ENCODE measurements around the gene C3orf70.
A peak's percentile ranks its signal among the peaks of the same experiment; 100 is the strongest.
"Not testable (repeated sequence)": the region's sequence is repeated elsewhere in the genome, so short reads cannot be mapped to it uniquely, and the experiment has no call there.

The C3orf70 gene

DNA sequence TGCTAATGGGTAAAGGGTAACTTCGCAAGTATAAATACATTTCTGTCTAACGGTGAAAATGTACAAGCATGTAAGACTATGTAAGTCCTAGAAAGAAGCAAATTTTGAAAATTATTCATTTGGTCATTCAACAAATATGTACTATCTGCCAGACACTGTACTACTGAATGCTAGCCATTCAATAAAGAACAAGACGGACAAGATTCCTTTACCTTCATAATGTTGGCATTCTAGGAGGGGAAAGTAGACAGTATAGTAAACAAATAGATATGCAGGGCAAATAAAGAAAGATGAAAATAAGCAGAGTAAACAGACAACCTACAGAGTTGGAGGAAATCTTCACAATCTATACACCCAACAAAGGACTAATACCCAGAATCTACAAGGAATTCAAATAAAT is 32.7 kb downstream of the C3orf70 start:
- Histone ChIP-seq H3K27me3 (ENCODE audit: insufficient read depth, poor library complexity, severe bottlenecking) (no peaks in the 10 kb centered on the region), H3K4me3 (replicated peaks; ENCODE audit: insufficient read depth, low read length) (no peak overlapping the region), H3K27ac (replicated peaks) (no peak overlapping the region)
- TF ChIP-seq, protein P1, sequence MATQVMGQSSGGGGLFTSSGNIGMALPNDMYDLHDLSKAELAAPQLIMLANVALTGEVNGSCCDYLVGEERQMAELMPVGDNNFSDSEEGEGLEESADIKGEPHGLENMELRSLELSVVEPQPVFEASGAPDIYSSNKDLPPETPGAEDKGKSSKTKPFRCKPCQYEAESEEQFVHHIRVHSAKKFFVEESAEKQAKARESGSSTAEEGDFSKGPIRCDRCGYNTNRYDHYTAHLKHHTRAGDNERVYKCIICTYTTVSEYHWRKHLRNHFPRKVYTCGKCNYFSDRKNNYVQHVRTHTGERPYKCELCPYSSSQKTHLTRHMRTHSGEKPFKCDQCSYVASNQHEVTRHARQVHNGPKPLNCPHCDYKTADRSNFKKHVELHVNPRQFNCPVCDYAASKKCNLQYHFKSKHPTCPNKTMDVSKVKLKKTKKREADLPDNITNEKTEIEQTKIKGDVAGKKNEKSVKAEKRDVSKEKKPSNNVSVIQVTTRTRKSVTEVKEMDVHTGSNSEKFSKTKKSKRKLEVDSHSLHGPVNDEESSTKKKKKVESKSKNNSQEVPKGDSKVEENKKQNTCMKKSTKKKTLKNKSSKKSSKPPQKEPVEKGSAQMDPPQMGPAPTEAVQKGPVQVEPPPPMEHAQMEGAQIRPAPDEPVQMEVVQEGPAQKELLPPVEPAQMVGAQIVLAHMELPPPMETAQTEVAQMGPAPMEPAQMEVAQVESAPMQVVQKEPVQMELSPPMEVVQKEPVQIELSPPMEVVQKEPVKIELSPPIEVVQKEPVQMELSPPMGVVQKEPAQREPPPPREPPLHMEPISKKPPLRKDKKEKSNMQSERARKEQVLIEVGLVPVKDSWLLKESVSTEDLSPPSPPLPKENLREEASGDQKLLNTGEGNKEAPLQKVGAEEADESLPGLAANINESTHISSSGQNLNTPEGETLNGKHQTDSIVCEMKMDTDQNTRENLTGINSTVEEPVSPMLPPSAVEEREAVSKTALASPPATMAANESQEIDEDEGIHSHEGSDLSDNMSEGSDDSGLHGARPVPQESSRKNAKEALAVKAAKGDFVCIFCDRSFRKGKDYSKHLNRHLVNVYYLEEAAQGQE (IDR thresholded peaks at IDR 0.05; ENCODE audit: insufficient replicate concordance, low read depth) = no peak
- TF ChIP-seq SPI1 (IDR thresholded peaks at IDR 0.05; ENCODE audit: borderline replicate concordance, low read depth) = no peak
- TF ChIP-seq, protein P2, sequence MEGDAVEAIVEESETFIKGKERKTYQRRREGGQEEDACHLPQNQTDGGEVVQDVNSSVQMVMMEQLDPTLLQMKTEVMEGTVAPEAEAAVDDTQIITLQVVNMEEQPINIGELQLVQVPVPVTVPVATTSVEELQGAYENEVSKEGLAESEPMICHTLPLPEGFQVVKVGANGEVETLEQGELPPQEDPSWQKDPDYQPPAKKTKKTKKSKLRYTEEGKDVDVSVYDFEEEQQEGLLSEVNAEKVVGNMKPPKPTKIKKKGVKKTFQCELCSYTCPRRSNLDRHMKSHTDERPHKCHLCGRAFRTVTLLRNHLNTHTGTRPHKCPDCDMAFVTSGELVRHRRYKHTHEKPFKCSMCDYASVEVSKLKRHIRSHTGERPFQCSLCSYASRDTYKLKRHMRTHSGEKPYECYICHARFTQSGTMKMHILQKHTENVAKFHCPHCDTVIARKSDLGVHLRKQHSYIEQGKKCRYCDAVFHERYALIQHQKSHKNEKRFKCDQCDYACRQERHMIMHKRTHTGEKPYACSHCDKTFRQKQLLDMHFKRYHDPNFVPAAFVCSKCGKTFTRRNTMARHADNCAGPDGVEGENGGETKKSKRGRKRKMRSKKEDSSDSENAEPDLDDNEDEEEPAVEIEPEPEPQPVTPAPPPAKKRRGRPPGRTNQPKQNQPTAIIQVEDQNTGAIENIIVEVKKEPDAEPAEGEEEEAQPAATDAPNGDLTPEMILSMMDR (IDR thresholded peaks at IDR 0.05; ENCODE audit: insufficient read depth, low read length) = no peak
- no peak for TF ChIP-seq GABPA (IDR thresholded peaks at IDR 0.05; ENCODE audit: low read depth)
- no peak for TF ChIP-seq POLR2AphosphoS5 (IDR thresholded peaks at IDR 0.05; ENCODE audit: low read depth)
- no peak for DNase-seq (ENCODE audit: low read depth in 1 of 2, low spot score in 1 of 2)

DNA sequence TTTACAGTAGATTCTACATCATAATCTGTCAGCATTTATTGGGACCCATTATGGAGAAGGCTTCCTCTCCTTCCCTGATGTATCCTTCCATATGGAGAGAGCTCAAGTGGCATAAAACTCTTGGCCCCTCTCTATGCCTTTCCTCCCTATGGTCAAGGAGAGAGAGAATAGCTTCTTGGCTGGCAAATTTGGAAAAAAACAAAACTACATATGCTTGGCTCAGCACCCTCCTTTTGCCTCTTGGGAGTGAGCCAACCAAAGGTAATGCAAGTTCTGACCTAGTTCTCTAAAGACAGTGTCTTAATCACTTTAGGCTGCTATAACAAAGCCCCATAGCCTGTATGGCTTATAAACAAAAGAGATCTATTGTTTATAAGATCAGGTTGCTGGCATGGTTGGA is 37.5 kb downstream of the C3orf70 start:
- Histone ChIP-seq H3K4me3 (replicated peaks; ENCODE audit: insufficient read depth, low read length) (no peak overlapping the region), H3K27me3 (ENCODE audit: insufficient read depth, poor library complexity, severe bottlenecking) (no peaks in the 10 kb centered on the region), H3K27ac (replicated peaks) (no peak overlapping the region)
- no peak for DNase-seq (ENCODE audit: low read depth in 1 of 2, low spot score in 1 of 2)
- TF ChIP-seq, protein P2 (IDR thresholded peaks at IDR 0.05; ENCODE audit: insufficient read depth, low read length) = no peak
- TF ChIP-seq GABPA (IDR thresholded peaks at IDR 0.05; ENCODE audit: low read depth) = no peak
- TF ChIP-seq, protein P1 (IDR thresholded peaks at IDR 0.05; ENCODE audit: insufficient replicate concordance, low read depth) = no peak
- no peak for TF ChIP-seq SPI1 (IDR thresholded peaks at IDR 0.05; ENCODE audit: borderline replicate concordance, low read depth)
- TF ChIP-seq POLR2AphosphoS5 (IDR thresholded peaks at IDR 0.05; ENCODE audit: low read depth) = no peak

DNA sequence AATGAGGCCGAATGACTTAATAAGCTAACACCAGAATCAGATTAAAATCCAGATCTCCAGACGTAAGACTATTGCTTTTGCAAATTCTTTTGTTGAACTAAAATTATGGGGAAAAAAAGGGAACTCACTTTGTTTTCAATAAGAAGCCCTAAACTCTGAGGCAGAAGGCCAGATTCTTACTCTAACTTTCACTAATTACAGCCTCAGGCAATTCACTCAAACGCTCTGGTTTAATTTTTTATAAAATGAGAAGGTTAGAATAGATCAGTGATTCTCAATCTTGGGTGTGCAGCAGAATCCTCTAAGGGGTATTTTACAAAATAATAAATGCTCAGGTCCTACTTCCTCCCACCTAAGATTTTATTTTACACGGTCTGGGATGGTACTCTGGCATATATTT is 38.1 kb downstream of the C3orf70 start:
- no peak for DNase-seq (ENCODE audit: low read depth in 1 of 2, low spot score in 1 of 2)
- Histone ChIP-seq H3K4me3 (replicated peaks; ENCODE audit: insufficient read depth, low read length) (no peak overlapping the region), H3K27me3 (ENCODE audit: insufficient read depth, poor library complexity, severe bottlenecking) (no peaks in the 10 kb centered on the region), H3K27ac (replicated peaks) (no peak overlapping the region)
- TF ChIP-seq SPI1 (IDR thresholded peaks at IDR 0.05; ENCODE audit: borderline replicate concordance, low read depth) = peak; percentile 34; the same call in 1 of the 2 replicates
- TF ChIP-seq, protein P2 (IDR thresholded peaks at IDR 0.05; ENCODE audit: insufficient read depth, low read length) = no peak

DNA sequence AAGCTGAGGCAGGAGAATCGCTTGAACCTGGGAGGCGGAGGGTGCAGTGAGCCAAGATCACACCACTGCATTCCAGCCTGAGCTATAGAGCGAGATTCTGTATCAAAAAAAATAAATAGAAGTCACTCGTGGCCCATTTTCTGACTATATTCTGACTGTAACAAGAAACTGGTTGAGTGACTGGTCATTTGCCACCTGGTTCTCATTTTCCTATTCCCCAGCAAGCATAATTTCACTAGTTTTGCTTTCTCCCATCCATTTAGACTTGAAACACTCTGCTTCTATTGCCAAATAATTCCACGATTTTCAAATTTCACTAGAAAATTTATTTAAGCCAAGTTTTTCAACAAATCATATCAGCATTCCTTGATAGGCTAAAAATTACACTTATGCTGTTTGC is 40.7 kb downstream of the C3orf70 start:
- DNase-seq (ENCODE audit: low read depth in 1 of 2, low spot score in 1 of 2) = no peak
- Histone ChIP-seq H3K27me3 (ENCODE audit: insufficient read depth, poor library complexity, severe bottlenecking) (peaks cover 4% of the 10 kb centered on the region), H3K4me3 (replicated peaks; ENCODE audit: insufficient read depth, low read length) (no peak overlapping the region), H3K27ac (replicated peaks) (no peak overlapping the region)
- TF ChIP-seq POLR2AphosphoS5 (IDR thresholded peaks at IDR 0.05; ENCODE audit: low read depth) (no peak), GABPA (IDR thresholded peaks at IDR 0.05; ENCODE audit: low read depth) (no peak), SPI1 (IDR thresholded peaks at IDR 0.05; ENCODE audit: borderline replicate concordance, low read depth) (no peak)
- TF ChIP-seq, protein P1 (IDR thresholded peaks at IDR 0.05; ENCODE audit: insufficient replicate concordance, low read depth) = no peak
- TF ChIP-seq, protein P2 (IDR thresholded peaks at IDR 0.05; ENCODE audit: insufficient read depth, low read length) = no peak

DNA sequence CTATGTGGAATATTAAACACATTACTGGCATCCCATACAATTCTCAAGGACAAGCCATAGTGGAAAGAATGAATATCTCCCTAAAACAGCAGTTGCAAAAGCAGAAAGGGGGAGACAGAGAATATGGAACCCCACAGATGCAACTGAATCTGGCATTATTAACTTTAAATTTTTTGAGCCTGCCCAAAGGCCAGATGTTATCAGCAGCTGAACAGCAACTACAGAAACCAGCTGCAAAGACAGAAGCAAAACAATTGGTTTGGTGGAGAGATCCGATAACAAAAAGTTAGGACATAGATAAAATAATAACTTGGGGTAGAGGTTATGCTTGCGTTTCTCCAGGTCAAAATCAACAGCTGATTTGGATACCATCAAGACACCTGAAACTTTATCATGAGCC is 43.8 kb downstream of the C3orf70 start:
- not testable (repeated sequence) for H3K4me3 ChIP-seq (replicated peaks; ENCODE audit: insufficient read depth, low read length); H3K27me3 ChIP-seq (ENCODE audit: insufficient read depth, poor library complexity, severe bottlenecking); H3K27ac ChIP-seq (replicated peaks); DNase-seq (ENCODE audit: low read depth in 1 of 2, low spot score in 1 of 2)
